Osteoblast (primary cell): ENCODE measurements around the gene SYTL4. TPM values are rescaled to one million over a fixed set of nuclear protein-coding genes. Genes with fewer than 3 reads are reported as not detected.

Experiments used
- DNase-seq: peaks from one replicate; pipeline ENCODE4 v3.0.0; 2011; ENCODE audit warnings: low spot score, mixed read lengths; ENCODE audit not compliant: insufficient read length; ENCODE audit errors: missing footprints
- H2AFZ ChIP-seq: 2 replicates; pipeline ENCODE4 v1.6.0; 2011; ENCODE audit warnings: mild to moderate bottlenecking, low read length
- H3K27ac ChIP-seq: 2 replicates; pipeline ENCODE4 v1.5.1; 2011; ENCODE audit warnings: mild to moderate bottlenecking, low read depth, low read length, moderate library complexity
- H3K27me3 ChIP-seq: 2 replicates; pipeline ENCODE4 v1.6.0; 2012; ENCODE audit warnings: mild to moderate bottlenecking, control low read depth, inconsistent platforms, low read length, moderate library complexity; ENCODE audit not compliant: insufficient read depth
- H3K36me3 ChIP-seq: 2 replicates; pipeline ENCODE4 v1.5.1; 2011; ENCODE audit warnings: mild to moderate bottlenecking, low read length, control low read depth, moderate library complexity; ENCODE audit not compliant: insufficient read depth
- H3K4me1 ChIP-seq: 2 replicates; pipeline ENCODE4 v1.5.1; 2011; ENCODE audit warnings: mild to moderate bottlenecking, low read length, control low read depth, moderate library complexity; ENCODE audit not compliant: insufficient read depth
- H3K4me2 ChIP-seq: 2 replicates; pipeline ENCODE4 v1.6.0; 2011; ENCODE audit warnings: mild to moderate bottlenecking, low read length; ENCODE audit not compliant: insufficient read depth
- H3K4me3 ChIP-seq: fragments of 200-600 bp; sonication (generic); 3 replicates; pipeline ENCODE4 v1.5.1; 2012; ENCODE audit warnings: mild to moderate bottlenecking, low read length, inconsistent platforms; ENCODE audit not compliant: insufficient read depth
- H3K79me2 ChIP-seq: 2 replicates; pipeline ENCODE4 v1.6.0; 2012; ENCODE audit warnings: mild to moderate bottlenecking, low read length, control low read depth, inconsistent platforms; ENCODE audit not compliant: insufficient read depth
- H3K9me3 ChIP-seq: 2 replicates; pipeline ENCODE4 v1.5.1; 2011; ENCODE audit warnings: low read depth, low read length, control low read depth
- H4K20me1 ChIP-seq: 2 replicates; pipeline ENCODE4 v1.6.0; 2012; ENCODE audit warnings: mild to moderate bottlenecking, low read length, control low read depth; ENCODE audit not compliant: insufficient read depth
- CTCF ChIP-seq: IDR thresholded peaks from 2 replicates; pipeline ENCODE4 v1.5.1; 2011; ENCODE audit warnings: mild to moderate bottlenecking, low read depth, low read length, moderate library complexity; ENCODE audit errors: extremely low read depth
- total RNA-seq: library from RNA; depleted of rRNA; stranded (reverse); fragments of >200 nt; gene quantifications from 2 replicates; pipeline ENCODE4 v1.2.3, GENCODE V29; 2012

SYTL4 gene
- total RNA-seq, 1 donor = 2.9 TPM

GRCh38 chrX:100647739-100648138, 84.2 kb downstream of the SYTL4 start:
- peak; percentile 31 for DNase-seq
- peak overlapping the region; percentile 52 for H3K4me2 ChIP-seq
- no peaks in the 10 kb centered on the region for H3K36me3 ChIP-seq
- no peak overlapping the region for H2AFZ ChIP-seq
- H3K4me3 ChIP-seq = no peak overlapping the region
- peaks cover 13% of the 10 kb centered on the region for H3K79me2 ChIP-seq
- TF ChIP-seq CTCF = no peak
- peak overlapping the region; percentile 82 for H3K27ac ChIP-seq
- no peaks in the 10 kb centered on the region for H4K20me1 ChIP-seq
- H3K9me3 ChIP-seq = no peaks in the 10 kb centered on the region
- H3K4me1 ChIP-seq = peaks cover 60% of the 10 kb centered on the region
- H3K27me3 ChIP-seq = peaks cover 8% of the 10 kb centered on the region

GRCh38 chrX:100647095-100647494, 84.8 kb downstream of the SYTL4 start:
- no peak for DNase-seq
- H3K4me2 ChIP-seq = peak overlapping the region; percentile 91
- no peaks in the 10 kb centered on the region for H3K36me3 ChIP-seq

GRCh38 chrX:100645106-100645505, 86.8 kb downstream of the SYTL4 start:
- Histone ChIP-seq H4K20me1 (no peaks in the 10 kb centered on the region), H3K27ac (peak overlapping the region; percentile 85), H3K27me3 (peaks cover 5% of the 10 kb centered on the region), H3K4me1 (peaks cover 55% of the 10 kb centered on the region), H3K9me3 (no peaks in the 10 kb centered on the region), H3K4me2 (peak overlapping the region; percentile 91), H3K4me3 (peak overlapping the region; percentile 70), H2AFZ (no peak overlapping the region), H3K79me2 (peaks cover 13% of the 10 kb centered on the region), H3K36me3 (no peaks in the 10 kb centered on the region)
- no peak for DNase-seq
- TF ChIP-seq CTCF = no peak

More at GRCh38 chrX:100647095-100647494, 84.8 kb downstream of the SYTL4 start:
- Histone ChIP-seq H3K79me2 (peaks cover 13% of the 10 kb centered on the region), H2AFZ (no peak overlapping the region), H3K27ac (peak overlapping the region; percentile 82), H3K4me1 (peaks cover 60% of the 10 kb centered on the region), H3K9me3 (no peaks in the 10 kb centered on the region), H3K27me3 (peaks cover 8% of the 10 kb centered on the region), H3K4me3 (no peak overlapping the region), H4K20me1 (no peaks in the 10 kb centered on the region)
- TF ChIP-seq CTCF = no peak

GRCh38 chrX:100643956-100644860, 87.7 kb downstream of the SYTL4 start, which contains the start of gene SRPX2:
SRPX2 (plus strand) TSS chrX:100644199; CDS start chrX:100646323, 2,124 bp downstream.
- TF ChIP-seq CTCF = no peak
- peak within 1 kb of the TSS; percentile 91 for H3K4me2 ChIP-seq
- H3K27ac ChIP-seq = peak within 1 kb of the TSS; percentile 85
- no peaks in the 10 kb centered on the region for H4K20me1 ChIP-seq
- peak within 1 kb of the TSS; percentile 18 for H2AFZ ChIP-seq
- peak; percentile 88 for DNase-seq
- peaks cover 47% of the 10 kb centered on the region for H3K4me1 ChIP-seq
- peaks cover 13% of the 10 kb centered on the region for H3K79me2 ChIP-seq
- no peaks in the 10 kb centered on the region for H3K9me3 ChIP-seq
- peak within 1 kb of the TSS; percentile 70 for H3K4me3 ChIP-seq
- no peaks in the 10 kb centered on the region for H3K36me3 ChIP-seq
- peaks cover 5% of the 10 kb centered on the region for H3K27me3 ChIP-seq
